NB4 (cell line): ENCODE results near the gene RNF214.

Experiments
- CTCF ChIP-seq: IDR thresholded peaks from one replicate; pipeline ENCODE4 v1.5.1; 2012; ENCODE audit warnings: low read depth, low read length
- MAX ChIP-seq: IDR thresholded peaks from 2 replicates; pipeline ENCODE4 v1.6.1; 2011; ENCODE audit warnings: low read depth, low read length
- POLR2A ChIP-seq: IDR thresholded peaks from 2 replicates; pipeline ENCODE4 v1.6.1; 2011; ENCODE audit warnings: mild to moderate bottlenecking; ENCODE audit not compliant: insufficient read length; ENCODE audit errors: extremely low read depth

- TF ChIP-seq CTCF, result no peak
- no peak for TF ChIP-seq MAX
- no peak for TF ChIP-seq POLR2A
These were observed 64.4 kb downstream of the RNF214 start for GRCh38 chr11:117296881-117297280.
